ENCODE measurements around the gene KIF21B.

- TF ChIP-seq CTCF (conservative IDR thresholded peaks at IDR 0.05; ENCODE audit: low read depth, low read length) = no peak
- TF ChIP-seq EZH2 (IDR thresholded peaks at IDR 0.05; ENCODE audit: borderline replicate concordance, low read depth, low read length, poor library complexity, severe bottlenecking) = no peak
These were observed 60.9 kb downstream of the KIF21B start for GRCh38 chr1:200962631-200963030.

Measured in A673 (cell line).